COR-L47 (cell line): ENCODE measurements around the gene GABRD.

Source experiments
- DNase-seq: peaks from one replicate; lab custom pipeline; 2025; lab: John Stamatoyannopoulos, UW

The GABRD gene

DNA sequence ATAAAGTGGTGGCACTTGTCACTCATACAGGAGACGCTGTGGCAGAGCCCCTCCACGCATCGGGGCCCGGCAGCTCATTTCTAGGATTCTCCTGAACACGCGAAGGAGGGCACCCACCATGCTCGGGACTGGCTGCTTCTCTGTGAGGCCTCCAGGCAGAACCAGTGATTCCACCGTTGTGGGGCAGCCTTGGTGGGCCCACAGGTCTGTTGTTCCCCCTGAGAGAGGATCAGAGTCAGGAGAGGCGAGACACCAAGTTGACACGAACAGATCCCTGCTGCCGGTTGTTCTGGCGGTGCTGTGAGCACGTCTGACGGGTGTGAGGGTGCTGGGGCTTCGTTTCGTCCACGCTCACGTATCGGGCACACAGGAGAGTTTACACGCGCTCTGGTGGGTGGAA is 57.7 kb downstream of the GABRD start:
- no peak for DNase-seq

DNA sequence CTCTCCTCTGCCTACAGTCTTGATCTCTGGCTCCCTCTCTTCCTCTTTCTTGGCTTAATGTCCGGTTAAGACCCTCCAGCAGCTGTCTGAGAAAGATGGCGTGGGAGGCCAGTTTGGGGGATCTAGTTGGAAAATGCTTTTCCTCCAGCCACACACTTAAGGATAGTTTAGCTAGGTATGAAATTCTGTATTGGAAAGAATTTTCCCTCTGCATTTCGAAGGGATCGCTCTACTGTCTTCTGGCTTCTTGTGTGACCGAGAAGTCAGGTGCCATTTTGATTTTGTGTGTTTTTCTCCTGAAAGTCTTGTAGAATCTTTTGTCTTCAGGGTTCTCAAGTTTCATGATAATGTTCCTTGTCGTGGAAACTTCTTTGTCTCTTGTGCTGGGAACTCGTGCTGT is 59.0 kb downstream of the GABRD start:
- DNase-seq, result no peak

DNA sequence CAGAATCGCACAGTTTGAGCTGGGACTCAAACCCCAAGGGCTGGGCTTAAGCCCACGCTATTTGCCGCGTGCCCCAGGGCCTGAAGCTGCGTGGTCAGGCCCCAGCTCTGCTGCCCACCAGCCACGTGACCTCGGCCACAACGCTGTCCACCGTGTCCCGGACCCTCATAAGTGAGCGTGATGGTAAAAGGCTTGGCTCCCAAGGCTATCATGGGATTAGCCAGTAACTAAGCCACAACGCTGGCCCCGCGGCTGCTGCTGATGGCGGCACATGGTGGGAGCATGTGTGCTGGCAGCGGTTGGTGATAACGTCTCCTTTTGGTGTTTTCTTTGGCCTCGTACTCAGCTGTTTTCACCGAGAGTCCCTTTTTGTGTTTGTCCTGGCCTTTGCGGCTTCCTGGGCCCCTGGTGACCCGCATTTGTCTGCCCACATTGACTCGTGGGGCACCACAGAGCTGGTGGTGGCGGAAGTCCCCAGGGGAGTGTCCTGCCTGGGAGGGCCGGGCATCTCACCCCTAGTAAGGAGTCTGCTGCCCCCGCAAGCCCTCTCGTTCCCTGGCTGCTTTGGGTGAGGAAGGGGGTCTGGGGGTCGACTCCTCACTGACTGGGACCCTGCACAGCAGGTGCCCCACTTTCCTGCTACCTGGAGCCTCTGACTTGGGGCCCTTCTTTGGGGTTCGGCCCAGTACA is 60.4 kb downstream of the GABRD start:
- no peak for DNase-seq

DNA sequence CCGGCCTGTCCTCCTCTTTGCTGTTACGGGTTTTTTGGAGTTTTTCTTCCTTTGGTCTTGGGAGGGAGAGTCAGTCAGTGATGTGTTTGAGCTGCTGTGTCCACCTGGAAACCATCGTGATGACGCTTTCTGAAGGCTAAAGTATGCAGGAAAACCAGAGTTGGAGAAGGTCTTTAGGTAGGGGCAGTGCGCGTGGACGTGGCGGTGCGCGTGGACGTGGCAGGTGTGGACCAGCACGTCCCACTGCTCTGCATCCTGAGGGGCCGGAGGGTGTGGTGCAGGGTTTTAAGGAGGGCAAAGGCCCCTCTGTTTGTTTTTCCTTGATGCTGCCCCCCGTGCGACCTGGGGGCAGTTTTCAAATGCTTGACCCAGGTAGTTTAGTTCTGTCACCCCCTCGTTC is 61.0 kb downstream of the GABRD start:
- no peak for DNase-seq
